ENCODE data around the gene UNC5CL. TPM values are rescaled to one million over a fixed set of nuclear protein-coding genes. Genes with fewer than 3 reads are reported as not detected.

UNC5CL gene
- total and polyA plus RNA-seq, 9 of the 15 experiments (the other 6 are each of a cell fraction or from before 2014, with no cell fraction given) = 0.07 to 1.8 (median 0.62) TPM; not detected in 1

GRCh38 chr6:41071923-41072835 is 33.2 kb upstream of the UNC5CL start, which contains the start of gene OARD1 (continued):
- TF ChIP-seq MYC (IDR thresholded peaks at IDR 0.05; ENCODE audit: low read depth, low read length) (peak; percentile 36; the same call in 1 of the 2 replicates), MYC (CRISPR knock-in tag; IDR thresholded peaks at IDR 0.05; ENCODE audit: borderline replicate concordance, low read depth) (0 out of 2 replicates have a peak, but pooled peaks have one; percentile 25), ZNF764 (CRISPR knock-in tag; IDR thresholded peaks at IDR 0.05; ENCODE audit: low read depth) (peak; percentile 8; the same call in 1 of the 2 replicates), MTF1 (CRISPR knock-in tag; IDR thresholded peaks at IDR 0.05; ENCODE audit: borderline replicate concordance) (no peak), ATF4 (CRISPR knock-in tag; IDR thresholded peaks at IDR 0.05) (0 out of 2 replicates have a peak, but pooled peaks have one; percentile 8), ADNP (tag; IDR thresholded peaks at IDR 0.05) (no peak), ZBTB7A (IDR thresholded peaks at IDR 0.05; ENCODE audit: borderline replicate concordance, control insufficient read depth, low read depth, low read length) (peak; percentile 79; the same call in 1 of the 2 replicates), ESRRB (CRISPR knock-in tag; IDR thresholded peaks at IDR 0.05; ENCODE audit: borderline replicate concordance) (no peak), ZNF512 (tag; IDR thresholded peaks at IDR 0.05) (no peak), HNRNPH1 (optimal IDR thresholded peaks at IDR 0.05; ENCODE audit: low read depth, low read length) (no peak), THRB (CRISPR knock-in tag; conservative IDR thresholded peaks at IDR 0.05) (no peak), SP1 (CRISPR knock-in tag; IDR thresholded peaks at IDR 0.05) (peak; percentile 87; the same call in 1 of the 2 replicates), ZNF12 (CRISPR knock-in tag; IDR thresholded peaks at IDR 0.05) (no peak), ZNF384 (IDR thresholded peaks at IDR 0.05; ENCODE audit: low read depth, low read length) (peak; percentile 3; the same call in 1 of the 2 replicates), NR2C2 (CRISPR knock-in tag; IDR thresholded peaks at IDR 0.05) (0 out of 2 replicates have a peak, but pooled peaks have one; percentile 42), NR2C2 (tag; IDR thresholded peaks at IDR 0.05) (peak; percentile 82; the same call in 1 of the 2 replicates), MAFF (IDR thresholded peaks at IDR 0.05; ENCODE audit: low read length) (no peak), SRSF9 (IDR thresholded peaks at IDR 0.05; ENCODE audit: borderline replicate concordance, low read depth, low read length) (no peak), ZNF224 (CRISPR knock-in tag; IDR thresholded peaks at IDR 0.05) (no peak), ARID3A (IDR thresholded peaks at IDR 0.05; ENCODE audit: borderline replicate concordance, low read depth, low read length) (no peak), NR4A1 (CRISPR knock-in tag; IDR thresholded peaks at IDR 0.05) (no peak), NR4A1 (tag; IDR thresholded peaks at IDR 0.05) (peak; percentile 59; the same call in 1 of the 2 replicates)

Measured in K562 (cell line).